GM19043 (cell line): Measurements from ENCODE around the gene GABARAP.

Source experiments
- ATAC-seq: cut with Tn5 transposase; IDR thresholded peaks from one replicate; pipeline ENCODE4 v1.9.1; 2021; ENCODE audit warnings: low read depth; ENCODE audit not compliant: unreplicated experiment

Gene GABARAP

DNA sequence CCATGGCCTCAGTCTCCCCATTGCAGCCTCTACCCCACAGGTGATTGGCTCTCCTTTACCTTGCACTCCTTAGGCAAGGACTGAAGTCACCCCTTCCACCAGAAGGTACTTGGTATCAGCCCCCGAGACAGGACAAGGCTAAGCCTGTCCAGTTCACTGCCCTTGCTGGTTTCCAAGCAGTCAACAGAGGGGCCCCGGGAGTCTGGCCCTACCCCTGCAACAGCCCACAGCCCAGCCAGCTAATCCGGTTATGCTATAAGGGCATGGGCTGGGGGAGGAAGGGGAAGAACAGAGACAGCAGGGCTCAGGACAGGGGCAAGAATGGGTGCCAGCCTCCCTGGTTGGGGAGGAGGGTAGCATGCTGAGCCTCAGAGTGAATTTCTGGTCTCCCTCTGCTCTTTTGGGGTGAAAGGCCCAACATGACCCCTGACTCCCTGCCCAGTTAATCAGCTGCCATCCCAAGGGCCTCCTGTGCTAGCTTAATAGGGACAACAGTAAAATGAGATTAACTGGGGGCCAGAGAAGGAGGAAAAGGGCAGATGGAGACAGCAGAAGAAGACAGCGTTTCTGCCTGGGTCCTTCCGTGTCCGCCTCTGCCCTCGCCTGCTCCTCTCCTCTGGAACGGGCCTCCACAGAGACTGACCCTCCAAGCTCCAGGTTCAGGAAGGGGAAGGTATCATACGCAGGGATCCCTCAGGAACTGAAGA is 33.3 kb downstream of the GABARAP start:
- no peak for ATAC-seq

DNA sequence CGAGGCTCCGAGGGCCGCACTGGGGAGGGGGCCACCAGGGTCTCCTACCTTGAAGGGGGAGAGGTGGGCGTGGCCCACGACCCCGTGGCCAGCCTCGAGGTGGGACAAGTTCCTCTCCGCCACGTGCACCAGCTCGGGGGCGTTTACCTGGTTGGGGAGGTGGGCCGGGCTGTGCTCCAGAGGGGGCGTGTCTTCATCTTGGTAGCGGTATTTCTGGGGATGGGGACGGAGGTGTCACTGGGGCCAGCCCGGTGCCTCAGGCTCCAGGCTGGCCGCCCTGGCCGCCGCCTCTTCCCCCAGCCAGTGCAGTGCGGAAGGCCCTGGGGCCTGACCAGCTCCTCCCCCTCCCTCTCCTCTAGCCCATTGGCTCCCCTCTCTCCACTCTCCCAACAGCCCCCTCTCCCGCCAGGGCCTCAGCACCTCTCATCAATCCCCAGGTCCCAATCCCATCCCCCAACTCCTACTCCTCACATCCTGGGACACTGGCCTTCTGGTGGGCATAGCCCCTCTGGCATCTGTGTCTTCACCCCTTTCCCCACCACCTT is 34.1 kb downstream of the GABARAP start:
- ATAC-seq = no peak

DNA sequence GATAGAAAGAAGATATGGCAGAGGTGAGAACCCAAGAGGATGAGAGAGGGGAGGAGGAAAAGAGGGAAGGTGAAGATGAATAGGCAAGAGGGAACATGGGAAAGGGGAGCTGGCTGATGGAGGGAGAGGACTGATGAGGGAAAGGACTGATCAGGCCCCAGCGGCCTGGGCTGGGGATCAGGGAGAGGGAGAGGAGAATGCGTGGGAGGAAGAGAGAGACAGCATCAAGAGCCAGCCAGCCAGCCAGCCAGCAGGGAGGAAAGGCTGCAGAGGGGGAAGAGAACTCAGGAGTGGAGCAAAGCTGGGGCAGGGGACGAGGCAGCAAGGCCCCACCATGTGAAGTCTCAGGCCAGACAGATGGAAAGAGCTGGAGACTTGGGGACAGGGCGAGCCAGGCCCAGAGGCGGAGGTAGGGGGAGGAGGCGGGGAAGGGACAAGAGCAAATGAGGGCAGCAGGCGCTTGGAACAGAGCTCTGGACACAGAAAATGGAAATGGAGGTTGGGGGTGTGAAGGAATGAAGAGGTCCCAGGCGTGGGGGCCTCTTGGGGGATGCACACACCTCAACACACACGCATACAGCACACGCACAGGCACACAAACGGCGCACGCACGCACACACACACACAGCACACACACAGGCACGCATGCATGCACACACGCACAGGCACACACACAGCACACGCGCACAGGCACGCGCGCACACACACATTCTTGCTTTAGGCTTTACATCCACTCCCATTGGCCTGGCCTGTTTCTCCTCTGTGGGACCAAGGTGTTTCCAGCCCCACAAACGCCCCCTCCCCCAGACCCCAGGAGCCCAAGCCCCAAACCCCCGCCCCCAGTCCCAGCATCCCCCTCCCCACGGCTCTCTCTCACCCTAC is 34.9 kb downstream of the GABARAP start:
- ATAC-seq = no peak

DNA sequence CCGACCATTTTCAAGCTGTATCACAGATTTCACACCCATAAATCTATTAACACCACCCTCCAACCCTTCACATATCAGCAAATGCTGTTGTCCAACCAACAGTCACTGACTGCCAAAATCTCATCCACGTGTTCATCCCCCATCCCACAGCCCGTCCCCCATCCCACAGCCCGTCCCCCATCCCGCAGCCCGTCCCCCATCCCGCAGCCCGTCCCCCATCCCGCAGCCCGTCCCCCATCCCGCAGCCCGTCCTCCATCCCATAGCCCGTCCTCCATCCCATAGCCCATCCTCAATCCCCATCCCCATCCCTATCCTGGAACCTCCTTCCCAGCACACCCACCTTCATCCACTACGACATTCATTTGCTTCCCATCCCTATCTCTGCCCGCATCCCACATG is 36.7 kb downstream of the GABARAP start:
- ATAC-seq = no peak

DNA sequence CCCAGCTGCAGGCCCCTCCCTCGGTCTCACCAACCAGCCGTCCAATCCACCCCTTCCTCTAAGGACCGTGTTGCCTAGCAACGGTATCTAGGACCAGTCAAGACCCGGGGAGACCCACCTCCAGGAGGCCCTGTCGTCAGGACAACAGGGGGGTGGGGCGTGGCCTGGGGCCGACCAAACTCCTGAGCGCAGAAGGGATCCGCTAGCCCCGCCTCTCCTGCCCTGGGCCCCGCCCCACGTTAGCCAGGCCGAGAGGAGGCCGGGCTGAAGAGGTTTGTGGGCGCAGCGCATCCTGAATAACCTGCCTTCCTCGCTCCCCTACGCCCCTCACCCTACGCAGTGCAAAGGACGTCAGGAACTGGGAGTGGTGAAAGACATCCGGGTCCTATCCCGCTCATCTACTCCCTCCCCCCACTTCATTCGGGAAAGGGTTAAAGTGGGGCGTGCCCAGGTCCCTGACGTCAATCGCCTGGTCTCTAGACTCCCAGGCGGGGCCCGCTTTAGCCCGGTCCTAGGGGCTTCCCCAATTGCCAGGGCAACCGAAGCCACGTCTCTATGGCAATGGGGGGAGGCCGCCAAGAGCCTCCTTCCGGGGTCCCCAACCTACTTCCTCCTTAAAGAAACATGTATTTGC is 37.3 kb downstream of the GABARAP start:
- peak; percentile 81 for ATAC-seq

DNA sequence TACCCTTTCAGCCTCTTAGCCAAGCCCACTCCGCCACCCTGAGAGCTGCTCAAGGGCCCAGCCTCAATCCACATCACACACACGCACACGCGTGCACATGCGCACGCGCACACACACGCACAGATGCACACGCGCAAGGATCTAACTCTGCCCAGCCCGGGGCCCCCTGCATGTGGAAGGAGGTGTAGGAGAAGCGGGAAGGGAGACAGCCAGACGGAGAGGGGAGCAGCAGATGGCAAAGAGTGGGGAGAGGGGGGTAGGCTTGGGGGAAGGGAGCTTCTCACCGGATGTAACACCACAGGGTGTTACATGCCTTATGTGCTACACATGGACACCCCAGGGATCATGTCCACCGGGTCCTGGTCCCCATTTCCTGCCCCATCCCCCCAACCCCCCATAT is 37.9 kb downstream of the GABARAP start:
- ATAC-seq = no peak

DNA sequence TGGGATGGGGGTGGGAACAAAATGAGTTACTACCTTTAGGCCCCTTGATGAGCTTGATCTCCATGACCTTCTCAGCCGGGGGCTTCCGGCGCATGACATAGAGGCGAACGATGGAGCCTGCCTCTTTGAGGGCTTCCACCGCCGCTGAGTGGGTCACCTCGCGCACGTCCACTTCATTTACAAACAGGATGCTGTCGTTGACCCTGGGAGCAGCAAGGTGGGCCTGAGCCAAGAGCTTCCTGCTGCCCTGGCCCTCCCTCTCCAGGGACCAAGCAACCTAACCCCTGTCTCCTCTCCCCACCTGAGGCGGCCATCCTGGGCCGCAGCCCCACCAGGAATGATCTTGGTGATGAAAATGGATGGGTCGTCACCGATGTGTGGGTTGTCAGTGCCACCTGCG is 38.9 kb downstream of the GABARAP start:
- ATAC-seq = no peak

DNA sequence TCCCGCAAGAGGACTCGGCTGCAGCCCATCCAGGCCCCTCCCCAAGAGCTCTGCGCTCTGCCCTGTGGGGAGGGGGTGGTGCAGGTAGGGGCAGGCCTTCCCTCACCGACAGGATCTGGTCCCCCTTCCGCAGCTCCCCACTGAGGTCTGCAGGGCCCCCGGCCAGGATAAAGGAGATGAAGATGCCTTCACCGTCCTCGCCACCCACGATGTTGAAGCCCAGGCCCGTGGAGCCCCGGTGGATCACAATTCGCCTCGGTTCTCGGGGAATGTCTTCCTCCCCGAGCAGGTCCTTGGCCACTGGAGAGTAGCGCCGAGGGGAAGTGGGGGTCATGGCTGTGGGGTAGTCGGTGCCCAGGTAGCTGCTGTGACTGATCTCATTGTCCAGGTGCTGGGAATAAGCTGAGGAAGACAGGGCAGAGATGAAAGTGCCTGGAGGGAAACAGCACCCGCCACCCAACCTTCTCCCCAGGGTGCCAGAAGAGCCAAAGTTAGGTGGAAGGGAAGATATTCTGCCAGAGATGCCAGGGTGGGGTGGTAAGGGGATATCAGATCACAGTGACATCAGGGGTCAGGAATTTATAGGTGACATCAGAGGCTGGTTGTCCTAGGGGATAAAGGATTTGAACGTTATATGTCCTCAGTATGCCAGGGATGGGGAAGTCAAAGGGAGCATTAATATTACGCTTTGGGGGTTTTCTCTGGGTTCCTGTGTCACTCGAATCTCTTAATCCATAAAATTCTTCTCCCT is 45.4 kb downstream of the GABARAP start:
- ATAC-seq = no peak

DNA sequence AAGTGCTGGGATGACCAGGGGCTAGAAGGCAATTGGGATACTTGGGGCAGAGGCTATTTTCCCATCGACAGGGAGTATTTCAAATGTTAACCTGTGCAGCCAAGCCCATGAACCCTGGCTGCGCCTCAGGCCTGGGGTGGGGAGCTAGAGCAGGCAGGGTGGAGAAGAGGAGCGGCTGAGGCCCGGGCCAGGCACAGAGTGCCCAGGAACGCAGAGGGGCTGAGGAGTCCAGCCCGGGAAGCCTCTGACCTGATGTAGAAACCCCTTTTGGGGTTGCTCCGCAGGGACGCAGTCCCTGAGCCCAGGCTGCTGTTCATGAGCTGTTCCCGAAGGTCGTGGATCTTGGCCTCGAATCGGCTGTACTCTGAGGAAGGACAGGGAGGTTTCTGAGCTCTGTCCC is 46.3 kb downstream of the GABARAP start:
- ATAC-seq = no peak

DNA sequence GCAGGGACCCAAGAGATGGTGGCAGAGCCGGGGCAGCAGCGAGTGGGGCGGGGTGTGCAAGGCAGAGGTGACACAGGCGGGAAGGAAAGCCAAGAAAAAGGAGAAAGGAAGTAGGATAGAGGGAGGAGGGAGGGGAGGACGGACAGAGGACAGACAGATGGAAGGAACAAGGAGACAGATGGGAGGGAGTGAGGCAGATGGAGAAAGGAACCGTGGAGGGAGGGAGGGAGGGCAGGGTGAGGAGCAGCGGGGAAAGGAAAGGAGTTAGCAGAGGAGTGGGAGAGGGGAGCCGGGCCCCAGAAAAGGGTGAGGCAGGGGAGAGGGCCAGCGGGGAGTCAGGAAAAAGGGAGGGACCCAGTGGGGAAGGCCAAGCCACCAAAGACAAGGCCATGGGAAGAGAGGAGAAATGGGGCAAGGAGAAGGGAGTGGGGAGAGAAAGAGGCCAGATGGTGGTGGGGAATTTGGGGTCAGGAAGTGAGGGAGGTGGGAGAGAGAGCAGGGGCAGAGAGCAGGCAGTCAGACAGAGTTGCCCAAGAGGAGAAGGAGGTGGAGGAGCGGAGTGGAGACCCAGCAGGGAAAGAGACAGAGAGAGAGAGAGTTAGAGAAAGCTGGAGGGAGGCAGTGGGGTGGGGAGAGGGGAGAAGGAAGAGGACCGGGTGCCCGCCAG is 49.8 kb downstream of the GABARAP start:
- ATAC-seq = no peak

DNA sequence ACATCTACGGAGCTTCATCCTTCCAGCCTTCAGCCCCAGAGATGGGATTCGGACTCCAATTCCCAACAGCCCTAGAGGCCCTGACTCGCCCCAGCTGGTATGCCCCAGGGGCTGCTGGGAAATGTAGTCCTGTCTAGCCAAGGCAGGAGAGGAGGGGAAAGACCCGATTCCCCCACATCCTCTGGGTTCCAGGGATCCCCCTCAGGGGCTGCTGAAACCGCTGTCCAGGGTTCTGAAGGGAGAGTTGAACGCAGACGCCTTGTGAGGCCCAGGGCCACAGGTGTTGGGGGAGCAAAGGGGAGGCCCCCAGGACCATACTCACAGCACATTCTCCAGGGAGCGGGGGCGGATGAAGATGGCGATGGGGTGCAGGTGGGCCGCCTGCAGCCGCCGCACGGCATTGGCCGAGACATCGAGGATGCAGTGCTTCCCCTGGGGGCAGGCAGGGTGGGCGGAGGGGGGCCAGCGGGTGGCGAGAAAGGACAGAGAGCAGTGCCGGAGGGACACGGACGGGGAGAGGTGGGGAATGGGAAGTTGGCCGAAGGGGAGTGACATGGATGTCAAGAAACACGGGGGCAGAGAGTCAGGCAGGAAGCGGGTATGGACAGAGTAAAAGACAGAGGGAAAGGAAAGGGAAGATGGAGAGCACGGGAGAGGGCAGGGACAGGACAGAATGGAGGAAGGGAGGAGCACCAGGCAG is 50.5 kb downstream of the GABARAP start:
- ATAC-seq = no peak

DNA sequence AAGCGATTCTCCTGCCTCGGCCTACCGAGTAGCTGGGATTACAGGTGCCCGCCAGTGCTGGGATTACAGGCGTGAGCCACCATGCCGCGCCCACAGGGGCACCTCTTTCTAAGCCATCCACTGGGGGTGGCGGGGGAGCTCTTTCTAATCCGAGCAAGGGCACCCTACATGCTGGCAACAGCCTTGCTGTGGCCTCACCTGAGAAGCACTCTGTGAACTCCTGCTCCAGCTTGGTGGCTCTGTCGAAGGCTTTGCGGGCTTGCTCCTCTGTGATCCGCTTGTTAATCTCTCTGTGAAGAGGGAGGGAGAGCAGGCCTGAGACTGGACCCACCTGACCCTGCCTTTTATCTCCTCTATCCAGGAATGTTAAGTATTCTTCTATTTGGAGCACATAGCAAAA is 51.2 kb downstream of the GABARAP start:
- no peak for ATAC-seq

DNA sequence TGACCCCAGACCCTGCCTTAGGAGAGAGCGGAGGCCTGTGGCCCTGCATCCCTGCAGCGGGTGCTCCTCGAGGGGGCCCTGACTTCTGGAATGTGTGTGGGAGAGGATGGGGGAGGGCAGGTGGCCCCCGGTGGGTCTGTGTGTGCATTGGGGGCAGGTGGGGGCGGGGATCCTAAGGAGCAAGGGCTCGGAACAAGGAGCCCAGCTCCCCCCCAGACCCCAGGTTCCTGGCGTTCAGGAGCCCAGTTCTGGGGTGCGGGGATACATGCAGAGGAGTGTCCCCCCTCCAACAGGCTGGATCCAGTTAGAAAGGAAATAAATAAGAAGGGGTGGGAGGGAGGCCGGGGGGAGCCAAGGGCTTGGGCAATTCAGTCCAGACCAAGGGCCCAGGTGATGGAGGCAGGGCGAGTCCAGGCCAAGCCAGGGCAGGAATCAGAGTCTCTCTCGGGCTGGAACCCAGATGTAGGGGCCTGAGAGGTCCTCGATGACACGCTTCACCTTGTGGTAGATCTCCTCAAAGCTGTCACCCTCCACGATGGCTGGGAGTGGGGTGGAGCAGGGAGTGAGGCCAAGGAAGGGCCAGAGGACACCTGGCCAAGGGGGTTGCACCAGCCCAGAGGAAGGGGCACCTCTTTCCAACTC is 51.9 kb downstream of the GABARAP start:
- ATAC-seq = no peak
